Suppressor macrophage (primary cell): Measurements from ENCODE around the gene TMEM8B.

ENCODE experiments used
- DNase-seq, 4 experiments: peaks; one replicate each; pipeline ENCODE4 v3.0.0-alpha.2; 2020 to 2022

TMEM8B gene

GRCh38 chr9:35842020-35842745 lies 13.2 kb downstream of the TMEM8B start:
- DNase-seq, result no peak

- DNase-seq, result peak in 3 of 4 experiments; percentile 42 to 56 (median 51)
Observed at GRCh38 chr9:35842795-35843194, 13.8 kb downstream of the TMEM8B start.

- peak; percentile 82 to 98 (median 94) for DNase-seq
Observed at GRCh38 chr9:35844628-35845270, 15.7 kb downstream of the TMEM8B start.

GRCh38 chr9:35845824-35846771 lies 17.1 kb downstream of the TMEM8B start:
- peak in 2 of 4 experiments; percentile 31 to 35 for DNase-seq

- DNase-seq, result no peak
Observed at GRCh38 chr9:35847792-35848572, 19.0 kb downstream of the TMEM8B start.

GRCh38 chr9:35852267-35852815 lies 23.3 kb downstream of the TMEM8B start:
- DNase-seq, result no peak

- DNase-seq, result no peak
Observed at GRCh38 chr9:35852876-35853865, 24.1 kb downstream of the TMEM8B start.

GRCh38 chr9:35854091-35854762 lies 25.2 kb downstream of the TMEM8B start:
- no peak for DNase-seq

GRCh38 chr9:35856206-35856605 lies 27.2 kb downstream of the TMEM8B start:
- DNase-seq, result no peak

- peak in 1 of 4 experiments; percentile 1 for DNase-seq
Observed at GRCh38 chr9:35856882-35857281, 27.9 kb downstream of the TMEM8B start.

- DNase-seq, result peak in 1 of 4 experiments; percentile 1
Observed at GRCh38 chr9:35858458-35858857, 29.4 kb downstream of the TMEM8B start.

GRCh38 chr9:35859310-35859989 lies 30.4 kb downstream of the TMEM8B start:
- DNase-seq, result peak in 2 of 4 experiments; percentile 15 to 16

- DNase-seq, result peak in 1 of 4 experiments; percentile 2
Observed at GRCh38 chr9:35859990-35860339, 30.9 kb downstream of the TMEM8B start.

- no peak for DNase-seq
Observed at GRCh38 chr9:35861161-35861897, 32.3 kb downstream of the TMEM8B start.

GRCh38 chr9:35862328-35862727 lies 33.3 kb downstream of the TMEM8B start:
- no peak for DNase-seq

- DNase-seq, result peak in 1 of 4 experiments; percentile 1
Observed at GRCh38 chr9:35863583-35863982, 34.6 kb downstream of the TMEM8B start.

- DNase-seq, result no peak
Observed at GRCh38 chr9:35864695-35865255, 35.7 kb downstream of the TMEM8B start.

- DNase-seq, result no peak
Observed at GRCh38 chr9:35867538-35867937, 38.5 kb downstream of the TMEM8B start.
